Fibroblast of peridontal ligament (primary cell): ENCODE results near the gene STH.

Source experiments
- DNase-seq: peaks from one replicate; pipeline ENCODE4 v3.0.0-alpha.2; 2010; ENCODE audit errors: extremely low read depth

The STH gene

GRCh38 chr17:46026166-46027047 lies 27.4 kb downstream of the STH start:
- no peak for DNase-seq

GRCh38 chr17:46027048-46027975 lies 28.3 kb downstream of the STH start:
- no peak for DNase-seq

GRCh38 chr17:46027976-46028325 lies 28.9 kb downstream of the STH start:
- DNase-seq, result no peak

GRCh38 chr17:46028374-46028773 lies 29.3 kb downstream of the STH start:
- no peak for DNase-seq

GRCh38 chr17:46028981-46029565 lies 30.0 kb downstream of the STH start:
- DNase-seq, result no peak

- no peak for DNase-seq
These were observed 30.6 kb downstream of the STH start for GRCh38 chr17:46029627-46030026.

GRCh38 chr17:46030752-46031151 lies 31.7 kb downstream of the STH start:
- DNase-seq, result no peak

GRCh38 chr17:46031440-46031839 lies 32.4 kb downstream of the STH start:
- no peak for DNase-seq

- DNase-seq, result no peak
These were observed 32.9 kb downstream of the STH start for GRCh38 chr17:46031920-46032319.

- DNase-seq, result no peak
These were observed 33.9 kb downstream of the STH start for GRCh38 chr17:46032909-46033308.

- DNase-seq, result no peak
These were observed 34.3 kb downstream of the STH start for GRCh38 chr17:46033392-46033791.

- DNase-seq, result no peak
These were observed 36.2 kb downstream of the STH start for GRCh38 chr17:46035112-46035818.

GRCh38 chr17:46036491-46036890 lies 37.4 kb downstream of the STH start:
- DNase-seq, result no peak

- no peak for DNase-seq
These were observed 38.7 kb downstream of the STH start for GRCh38 chr17:46037722-46038255.

- DNase-seq, result no peak
These were observed 39.4 kb downstream of the STH start for GRCh38 chr17:46038414-46038813.

GRCh38 chr17:46038937-46039336 lies 39.9 kb downstream of the STH start:
- no peak for DNase-seq

- DNase-seq, result no peak
These were observed 40.6 kb downstream of the STH start for GRCh38 chr17:46039592-46040186.

GRCh38 chr17:46042246-46042645 lies 43.2 kb downstream of the STH start:
- DNase-seq, result no peak

GRCh38 chr17:46042925-46043324 lies 43.9 kb downstream of the STH start:
- DNase-seq, result no peak

- DNase-seq, result peak; percentile 69
These were observed 44.6 kb downstream of the STH start for GRCh38 chr17:46043606-46044005.

- DNase-seq, result peak; percentile 96
These were observed 45.4 kb downstream of the STH start for GRCh38 chr17:46044286-46044928.
